ENCODE data around the gene SLC11A2. TPM values are rescaled to one million over a fixed set of nuclear protein-coding genes. Genes with fewer than 3 reads are reported as not detected.

The SLC11A2 gene
- total RNA-seq (10 to 100 TPM; 15.7 to 55.3 (median 36.6) TPM), polyA plus RNA-seq (10 to 100 TPM; 18.8 to 40.2 (median 26.1) TPM)
- long read RNA-seq, donor 1, full-length matches to known transcripts, result 16 of 20 reads
- long read RNA-seq, donor 1, partial matches to known transcripts, result 1 of 20 reads
- long read RNA-seq, donor 1, other reads (novel, unspliced or antisense), result 3 of 20 reads
- long read RNA-seq, donor 2, full-length matches to known transcripts, result 36 of 75 reads
- long read RNA-seq, donor 2, partial matches to known transcripts, result 20 of 75 reads
- long read RNA-seq, donor 2, other reads (novel, unspliced or antisense), result 19 of 75 reads

- peak; percentile 96 to 98 for DNase-seq
- no peaks in the 10 kb centered on the region for H3K27me3 ChIP-seq (ENCODE audit: insufficient read depth in 3 of 3, low read length in 2 of 3)
- no peaks in the 10 kb centered on the region for H3K9me3 ChIP-seq
- 1% methylated on average over 60 to 74 of the region's 74 CpGs for WGBS, 3 donors
- H3K27ac ChIP-seq, result peak within 1 kb of the TSS; percentile 90
- peaks cover 24% of the 10 kb centered on the region for H3K4me1 ChIP-seq
- peak; percentile 13 for TF ChIP-seq CTCF (IDR thresholded peaks at IDR 0.05)
- no peaks in the 10 kb centered on the region for H3K36me3 ChIP-seq (ENCODE audit: insufficient read depth in 1 of 2, low read depth in 1 of 2)
- intact Hi-C loops (cut with DNase I), result no loop called here
- H3K4me3 ChIP-seq, result peak within 1 kb of the TSS; percentile 72
- ATAC-seq, result peak; percentile 93 to 97 (median 94)
These were observed at the start of gene SLC11A2 for GRCh38 chr12:51025836-51026638. Gene SLC11A2 (minus strand): TSS chr12:51026384. CDS start chr12:51010728, 15,656 bp downstream.

- intact Hi-C loops (cut with DNase I), result no loop called here
- Histone ChIP-seq H3K27ac (no peak overlapping the region), H3K36me3 (ENCODE audit: insufficient read depth in 1 of 2, low read depth in 1 of 2) (peaks cover 4 to 37% of the 10 kb centered on the region in 2 donors), H3K4me3 (no peak overlapping the region), H3K4me1 (peaks cover 20% of the 10 kb centered on the region), H3K27me3 (ENCODE audit: insufficient read depth in 3 of 3, low read length in 2 of 3) (no peaks in the 10 kb centered on the region), H3K9me3 (no peaks in the 10 kb centered on the region)
- ATAC-seq (peak; percentile 52 to 66 (median 57)), DNase-seq (no peak)
- WGBS, 3 donors, result 85 to 96% (median 86%) methylated on average over 5 of the region's 5 CpGs
- TF ChIP-seq CTCF (IDR thresholded peaks at IDR 0.05), result no peak
These were observed 49.2 kb upstream of the SLC11A2 start for GRCh38 chr12:51075390-51075789.

GRCh38 chr12:51071663-51072062 is 45.5 kb upstream of the SLC11A2 start:
- DNase-seq (no peak), ATAC-seq (no peak)
- H3K36me3 ChIP-seq (ENCODE audit: insufficient read depth in 1 of 2, low read depth in 1 of 2), result peaks cover 8 to 73% of the 10 kb centered on the region in 2 donors
- no peak overlapping the region for H3K27ac ChIP-seq
- TF ChIP-seq CTCF (IDR thresholded peaks at IDR 0.05), result no peak
- peaks cover 13% of the 10 kb centered on the region for H3K4me1 ChIP-seq
- no peaks in the 10 kb centered on the region for H3K9me3 ChIP-seq
- no peak overlapping the region for H3K4me3 ChIP-seq
- intact Hi-C loops (cut with DNase I), result no loop called here
- H3K27me3 ChIP-seq (ENCODE audit: insufficient read depth in 3 of 3, low read length in 2 of 3), result no peaks in the 10 kb centered on the region
- WGBS, 3 donors, result 47 to 85% (median 64%) methylated on average over 2 of the region's 2 CpGs

- Histone ChIP-seq H3K4me3 (no peak overlapping the region), H3K27me3 (ENCODE audit: insufficient read depth in 3 of 3, low read length in 2 of 3) (no peaks in the 10 kb centered on the region), H3K9me3 (no peaks in the 10 kb centered on the region), H3K4me1 (no peaks in the 10 kb centered on the region), H3K36me3 (ENCODE audit: insufficient read depth in 1 of 2, low read depth in 1 of 2) (peaks cover 8 to 89% of the 10 kb centered on the region in 2 donors), H3K27ac (peak overlapping the region; percentile 36)
- peak; percentile 26 to 63 (median 40) for ATAC-seq
- no peak for TF ChIP-seq CTCF (IDR thresholded peaks at IDR 0.05)
- intact Hi-C loops (cut with DNase I), result no loop called here
- WGBS, 3 donors, result 81 to 85% (median 82%) methylated on average over 3 of the region's 3 CpGs
- DNase-seq, result peak in 1 of 2 donors; percentile 50
These were observed 43.8 kb upstream of the SLC11A2 start for GRCh38 chr12:51070004-51070403.
